ENCODE measurements around the gene HIVEP3. TPM values are rescaled to one million over a fixed set of nuclear protein-coding genes. Genes with fewer than 3 reads are reported as not detected.

Gene HIVEP3
- total RNA-seq, 1 experiment from 2014 or later, result 1.4 TPM

DNA sequence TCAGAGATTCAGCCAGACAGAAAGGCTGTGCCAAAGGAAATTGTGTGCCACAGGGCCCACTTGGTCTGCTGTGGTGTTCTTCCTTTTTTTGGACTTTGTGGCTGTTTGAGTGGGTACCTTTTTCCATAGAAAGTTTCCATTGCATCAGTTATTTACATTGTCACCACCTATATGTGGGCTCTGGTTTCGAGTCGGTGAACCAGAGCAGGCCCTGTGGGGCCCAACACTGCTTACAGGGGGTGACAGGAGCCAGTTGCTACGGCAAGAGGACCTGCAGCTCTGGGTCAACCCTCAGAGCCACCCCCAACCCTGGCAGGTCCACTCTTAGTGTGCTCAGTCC lies 277.3 kb downstream of the HIVEP3 start:
- H3K27ac ChIP-seq (ENCODE audit: insufficient read length, low read depth, low read length), result no peak overlapping the region
- H3K14ac ChIP-seq (ENCODE audit: insufficient read depth, low read length), result no peak overlapping the region; the same call in 1 of the 2 replicates
- H2AFZ ChIP-seq (ENCODE audit: low read length), result no peak overlapping the region
- no peak overlapping the region for H4K91ac ChIP-seq (ENCODE audit: insufficient read length, low read depth, low read length)
- WGBS (ENCODE audit: extremely low coverage, insufficient read length, low lambda C conversion rate), result no CpG with 5 or more reads among the region's 3 CpGs
- H3K9me3 Mint-ChIP-seq, result no peaks in the 10 kb centered on the region
- H3K4me1 ChIP-seq (ENCODE audit: insufficient read depth, low read length), result no peaks in the 10 kb centered on the region
- no peak overlapping the region for H3K4me3 Mint-ChIP-seq
- no peak overlapping the region for H2BK120ac ChIP-seq (ENCODE audit: low read depth, low read length, poor library complexity, severe bottlenecking)
- no peaks in the 10 kb centered on the region for H3K79me1 ChIP-seq (ENCODE audit: insufficient read depth, low read depth, low read length, poor library complexity, severe bottlenecking)
- TF ChIP-seq, protein P1, sequence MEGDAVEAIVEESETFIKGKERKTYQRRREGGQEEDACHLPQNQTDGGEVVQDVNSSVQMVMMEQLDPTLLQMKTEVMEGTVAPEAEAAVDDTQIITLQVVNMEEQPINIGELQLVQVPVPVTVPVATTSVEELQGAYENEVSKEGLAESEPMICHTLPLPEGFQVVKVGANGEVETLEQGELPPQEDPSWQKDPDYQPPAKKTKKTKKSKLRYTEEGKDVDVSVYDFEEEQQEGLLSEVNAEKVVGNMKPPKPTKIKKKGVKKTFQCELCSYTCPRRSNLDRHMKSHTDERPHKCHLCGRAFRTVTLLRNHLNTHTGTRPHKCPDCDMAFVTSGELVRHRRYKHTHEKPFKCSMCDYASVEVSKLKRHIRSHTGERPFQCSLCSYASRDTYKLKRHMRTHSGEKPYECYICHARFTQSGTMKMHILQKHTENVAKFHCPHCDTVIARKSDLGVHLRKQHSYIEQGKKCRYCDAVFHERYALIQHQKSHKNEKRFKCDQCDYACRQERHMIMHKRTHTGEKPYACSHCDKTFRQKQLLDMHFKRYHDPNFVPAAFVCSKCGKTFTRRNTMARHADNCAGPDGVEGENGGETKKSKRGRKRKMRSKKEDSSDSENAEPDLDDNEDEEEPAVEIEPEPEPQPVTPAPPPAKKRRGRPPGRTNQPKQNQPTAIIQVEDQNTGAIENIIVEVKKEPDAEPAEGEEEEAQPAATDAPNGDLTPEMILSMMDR (conservative IDR thresholded peaks at IDR 0.05), result no peak
- no peak overlapping the region for H2BK20ac ChIP-seq (ENCODE audit: low read depth, low read length, poor library complexity, severe bottlenecking)
- H3K18ac ChIP-seq (ENCODE audit: insufficient read length, low read depth, low read length), result no peak overlapping the region
- no peak overlapping the region for H3K23ac ChIP-seq (ENCODE audit: insufficient read length, low read depth, low read length)
- no peak overlapping the region for H2BK5ac ChIP-seq (ENCODE audit: insufficient read length, low read length)
- no peaks in the 10 kb centered on the region for H3K79me2 ChIP-seq (ENCODE audit: insufficient read depth, low read length)
- no peaks in the 10 kb centered on the region for H3K9me3 ChIP-seq (ENCODE audit: control insufficient read depth, low read depth, low read length)
- H3K4me2 ChIP-seq (ENCODE audit: insufficient read depth, insufficient read length, low read length), result no peak overlapping the region
- H3K9ac ChIP-seq (ENCODE audit: extremely low read depth, insufficient read length, low read length), result no peak overlapping the region
- H3K36me3 Mint-ChIP-seq (ENCODE audit: insufficient read depth in 1 of 3, low read depth in 3 of 3), result no peaks in the 10 kb centered on the region
- no peak overlapping the region for H4K5ac ChIP-seq (ENCODE audit: insufficient read length, low read depth, low read length)
- H4K8ac ChIP-seq (replicated peaks; ENCODE audit: insufficient read length, low read depth, low read length), result no peak overlapping the region
- H3K4me1 Mint-ChIP-seq, result peaks cover 5 to 6% of the 10 kb centered on the region in 2 experiments
- H2BK15ac ChIP-seq (ENCODE audit: low read depth, low read length), result no peak overlapping the region
- no peak overlapping the region for H2AK5ac ChIP-seq (ENCODE audit: insufficient read length, low read length)
- peaks cover 10% of the 10 kb centered on the region for H3K27me3 Mint-ChIP-seq (ENCODE audit: low read depth)
- H4K20me1 ChIP-seq (ENCODE audit: control insufficient read depth, insufficient read depth, insufficient read length), result no peaks in the 10 kb centered on the region
- DNase-seq, result no peak
- no peaks in the 10 kb centered on the region for H3K23me2 ChIP-seq (ENCODE audit: insufficient read length, low read depth, low read length, poor library complexity, severe bottlenecking)
- H3T11ph ChIP-seq (ENCODE audit: low read length), result no peak overlapping the region
- H3K27me3 ChIP-seq (ENCODE audit: insufficient read depth, low read length), result no peaks in the 10 kb centered on the region
- H3K56ac ChIP-seq (ENCODE audit: insufficient read length, low read depth, low read length), result no peak overlapping the region
- H2BK12ac ChIP-seq (ENCODE audit: insufficient read length, low read depth, low read length), result no peak overlapping the region
- H3K27ac Mint-ChIP-seq, result no peak overlapping the region
- no peak overlapping the region for H3K4ac ChIP-seq (ENCODE audit: low read depth, low read length)

Data from H9 (cell line).